GM12874 (cell line): ENCODE data around the gene OGFOD2.
A peak's percentile ranks its signal among the peaks of the same experiment; 100 is the strongest.

ENCODE experiments used
- TF ChIP-seq, protein P1 (sequence below): IDR thresholded peaks from 2 replicates; pipeline ENCODE4 v1.5.1; 2011; ENCODE audit warnings: low read depth, mild to moderate bottlenecking, control low read depth, low read length, moderate library complexity; ENCODE audit not compliant: insufficient read depth

The OGFOD2 gene

DNA sequence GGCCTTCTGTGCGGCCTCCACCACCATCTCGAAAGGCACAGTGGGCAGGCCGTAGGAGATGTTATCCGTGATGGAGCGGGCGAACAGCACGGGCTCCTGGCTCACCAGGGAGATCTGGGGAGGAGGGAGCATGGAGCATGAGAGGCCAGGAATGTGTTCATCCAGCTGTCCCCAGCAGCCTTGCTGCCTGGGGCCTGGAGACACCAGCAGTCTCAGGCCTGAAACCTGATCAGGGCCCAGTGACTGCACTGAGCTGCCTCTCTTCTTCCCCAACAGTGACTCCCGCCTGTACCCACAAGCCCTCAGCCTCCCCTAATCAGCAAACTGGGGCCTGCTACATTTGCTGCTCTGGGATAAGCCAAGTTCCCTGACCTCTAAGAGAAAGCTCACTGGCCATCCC is 39.7 kb upstream of the OGFOD2 start:
- TF ChIP-seq, protein P1, sequence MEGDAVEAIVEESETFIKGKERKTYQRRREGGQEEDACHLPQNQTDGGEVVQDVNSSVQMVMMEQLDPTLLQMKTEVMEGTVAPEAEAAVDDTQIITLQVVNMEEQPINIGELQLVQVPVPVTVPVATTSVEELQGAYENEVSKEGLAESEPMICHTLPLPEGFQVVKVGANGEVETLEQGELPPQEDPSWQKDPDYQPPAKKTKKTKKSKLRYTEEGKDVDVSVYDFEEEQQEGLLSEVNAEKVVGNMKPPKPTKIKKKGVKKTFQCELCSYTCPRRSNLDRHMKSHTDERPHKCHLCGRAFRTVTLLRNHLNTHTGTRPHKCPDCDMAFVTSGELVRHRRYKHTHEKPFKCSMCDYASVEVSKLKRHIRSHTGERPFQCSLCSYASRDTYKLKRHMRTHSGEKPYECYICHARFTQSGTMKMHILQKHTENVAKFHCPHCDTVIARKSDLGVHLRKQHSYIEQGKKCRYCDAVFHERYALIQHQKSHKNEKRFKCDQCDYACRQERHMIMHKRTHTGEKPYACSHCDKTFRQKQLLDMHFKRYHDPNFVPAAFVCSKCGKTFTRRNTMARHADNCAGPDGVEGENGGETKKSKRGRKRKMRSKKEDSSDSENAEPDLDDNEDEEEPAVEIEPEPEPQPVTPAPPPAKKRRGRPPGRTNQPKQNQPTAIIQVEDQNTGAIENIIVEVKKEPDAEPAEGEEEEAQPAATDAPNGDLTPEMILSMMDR: no peak

DNA sequence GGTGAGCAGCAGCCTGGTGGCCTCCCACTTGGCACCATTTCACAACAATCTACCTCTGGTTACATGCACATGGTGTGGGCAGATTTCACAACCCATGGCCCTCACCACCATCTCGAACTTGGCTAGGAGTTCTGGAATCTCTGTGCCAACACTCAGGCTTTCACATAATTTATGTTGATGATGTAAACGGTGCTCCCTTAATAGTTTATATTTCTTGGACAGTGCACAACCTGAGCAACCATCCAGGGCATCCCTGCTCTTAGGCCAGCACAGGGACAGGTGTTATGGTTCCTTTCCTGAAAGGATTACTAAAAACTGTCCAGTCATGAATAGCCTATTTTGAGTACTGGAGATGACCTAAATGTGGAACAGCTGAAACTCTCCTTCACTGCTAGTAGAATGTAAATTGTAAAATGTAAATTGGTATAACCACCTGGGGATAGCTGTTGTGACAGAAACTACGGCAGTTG is 37.4 kb upstream of the OGFOD2 start:
- TF ChIP-seq, protein P1: no peak

DNA sequence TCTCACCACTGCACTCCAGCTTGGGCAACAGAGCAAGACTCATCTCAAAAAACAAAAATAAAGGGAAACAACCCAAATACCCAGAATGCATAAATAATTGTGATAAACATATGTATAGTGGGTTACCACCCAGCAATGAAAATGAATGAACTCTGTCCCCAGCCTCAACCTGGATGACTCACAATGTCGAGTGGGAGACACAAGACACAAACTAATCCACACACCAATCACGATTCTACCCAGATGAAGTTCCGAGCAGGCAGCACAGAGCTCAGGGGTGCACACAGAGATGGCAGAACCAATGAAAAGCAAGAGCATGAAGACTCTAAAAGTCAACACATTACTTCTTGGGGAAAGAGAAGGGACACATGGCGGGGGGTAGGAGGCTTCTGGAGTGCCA is 35.9 kb upstream of the OGFOD2 start:
- TF ChIP-seq, protein P1: no peak

DNA sequence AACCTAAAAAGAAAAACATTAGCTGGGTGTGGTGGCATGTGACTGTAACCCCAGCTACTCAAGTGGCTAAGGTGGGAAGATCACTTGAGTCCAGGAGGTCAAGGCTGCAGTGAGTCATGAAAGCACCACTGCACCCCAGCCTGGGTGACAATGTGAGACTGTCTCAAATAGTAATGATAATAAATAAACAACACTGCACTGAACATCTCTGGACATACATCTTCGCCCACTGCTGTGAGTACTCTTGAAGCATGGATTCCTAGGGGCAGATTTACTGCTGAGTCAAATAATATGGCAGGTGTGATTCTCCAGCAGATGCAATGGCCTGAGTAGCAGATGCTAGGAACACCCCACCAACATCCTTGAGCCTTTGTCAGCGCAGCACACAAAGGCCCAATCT is 32.4 kb upstream of the OGFOD2 start:
- TF ChIP-seq, protein P1: no peak

DNA sequence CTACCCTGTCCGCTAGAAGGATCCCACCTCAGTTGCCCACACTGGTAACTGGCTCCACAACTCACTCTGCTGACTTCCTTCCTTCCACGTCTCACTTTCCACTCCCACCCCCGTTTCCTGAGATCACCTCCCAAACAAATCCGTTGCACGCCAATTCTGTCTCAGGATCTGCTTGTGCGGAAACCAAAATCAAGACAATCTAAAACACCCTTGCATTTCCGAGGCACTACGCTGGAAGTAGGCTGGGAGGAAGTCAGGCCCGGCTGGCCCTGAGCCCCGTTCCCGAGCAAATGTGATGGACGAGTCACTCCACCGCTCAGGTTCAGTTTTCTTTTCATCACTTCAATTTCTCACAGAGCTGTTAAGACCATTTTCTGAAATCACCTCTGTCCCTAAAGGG is 31.8 kb upstream of the OGFOD2 start:
- TF ChIP-seq, protein P1: no peak

DNA sequence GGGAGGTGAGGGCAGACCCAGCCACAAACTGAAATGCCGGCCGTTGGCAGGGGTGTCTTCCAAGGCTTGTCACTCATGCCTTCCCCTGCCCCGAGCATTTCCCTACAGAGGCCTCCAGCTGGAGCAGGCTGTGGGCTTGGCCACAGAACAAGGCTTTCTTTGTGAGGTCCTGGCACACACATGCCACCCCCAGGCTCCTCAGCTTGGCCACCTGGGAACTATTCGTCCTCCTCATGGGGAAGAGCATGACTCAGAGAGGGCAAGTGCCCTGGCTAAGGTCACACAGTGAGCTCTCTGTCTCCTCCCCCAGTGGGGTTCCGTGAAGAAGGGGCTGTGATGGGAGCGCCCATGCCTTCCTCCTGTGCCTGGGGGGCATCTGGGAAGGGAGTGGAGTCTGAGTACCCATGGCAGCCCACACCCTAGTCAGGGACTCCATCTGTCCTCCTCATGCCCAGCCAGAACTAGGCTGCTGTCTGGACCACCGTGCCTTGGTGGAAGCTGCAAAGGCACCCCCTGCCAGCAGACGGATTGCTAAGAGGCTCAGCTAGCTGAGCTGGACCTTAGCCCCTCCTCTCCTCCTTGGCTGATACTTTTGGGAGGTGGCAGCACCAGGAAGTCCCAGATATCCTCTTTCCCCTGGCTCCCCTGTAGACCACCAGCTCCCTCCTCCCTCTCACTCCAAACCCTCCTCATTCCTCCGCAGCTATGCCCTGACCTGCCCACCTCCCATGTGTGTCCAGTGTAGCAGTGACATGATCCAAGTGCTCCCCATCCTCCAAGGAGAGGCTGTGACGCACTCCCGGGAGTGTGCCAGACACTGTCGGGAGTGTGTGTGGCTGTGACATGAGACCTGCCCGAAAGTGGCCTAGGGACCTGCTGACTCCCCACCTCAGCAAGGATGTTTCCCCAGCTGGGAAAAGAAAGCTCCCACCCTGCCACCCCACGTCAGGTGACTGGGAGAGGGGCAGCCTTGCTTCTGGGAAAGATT is 30.1 kb upstream of the OGFOD2 start:
- TF ChIP-seq, protein P1: no peak

DNA sequence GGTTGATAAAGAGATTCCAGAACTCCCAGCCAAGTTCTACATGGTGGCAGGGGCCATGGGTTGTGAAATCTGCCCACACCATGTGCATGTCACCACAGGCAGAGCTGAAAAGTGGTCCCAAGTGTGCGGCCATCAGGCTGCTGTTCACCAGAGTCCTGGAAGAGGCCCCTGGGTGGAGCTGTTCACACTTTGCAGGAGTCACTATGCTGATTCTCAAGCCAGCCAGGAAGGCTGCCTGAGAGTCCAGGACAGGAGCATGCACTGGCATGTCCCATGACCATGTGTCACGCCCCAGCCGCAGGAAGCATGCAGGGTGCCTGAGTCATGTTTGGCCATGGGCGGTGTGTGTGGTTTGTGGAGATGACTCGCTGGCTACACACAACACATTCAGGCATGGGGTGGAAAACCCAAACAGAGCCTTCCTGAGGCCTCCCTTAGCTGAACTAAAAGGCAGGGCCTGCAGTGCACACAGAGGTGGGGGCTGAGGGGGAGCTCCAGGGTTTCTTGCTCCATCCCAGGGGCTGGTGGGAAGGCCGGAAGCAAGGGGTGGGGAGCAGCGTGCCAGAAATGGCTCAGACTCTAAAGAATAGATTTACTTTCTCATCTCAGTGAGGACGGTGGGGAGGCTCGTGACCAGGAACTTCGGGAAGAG is 28.2 kb upstream of the OGFOD2 start:
- TF ChIP-seq, protein P1: 0 out of 2 replicates have a peak, but pooled peaks have one; percentile 26
